Thoracic aorta (tissue), 2 donors: ENCODE data around the gene STX12. TPM values are rescaled to one million over a fixed set of nuclear protein-coding genes. Genes with fewer than 3 reads are reported as not detected.
"Not testable (repeated sequence)": the region's sequence is repeated elsewhere in the genome, so short reads cannot be mapped to it uniquely, and the experiment has no call there.

Experiments
- ATAC-seq: fragments of 150-250 bp; one replicate; pipeline ENCODE4 v1.8.0; 2017; ENCODE audit warnings: low read depth; ENCODE audit not compliant: insufficient number of reproducible peaks, low FRiP score
- DNase-seq: peaks from one replicate; pipeline ENCODE4 v3.0.0-alpha.2; 2020; ENCODE audit warnings: low spot score
- H3K27ac ChIP-seq, 2 donors: fragments of 200-600 bp; sonication (generic); 1 replicate in 1 of 2; 2 replicates in 1 of 2; pipeline ENCODE4 v1.5.1; 2016; ENCODE audit warnings: mild to moderate bottlenecking in 2 of 2, moderate library complexity in 2 of 2
- H3K27me3 ChIP-seq: fragments of 200-600 bp; sonication (generic); replicated peaks from 2 replicates; pipeline ENCODE4 v1.6.0; 2016; ENCODE audit warnings: mild to moderate bottlenecking; ENCODE audit not compliant: insufficient read depth
- H3K36me3 ChIP-seq: fragments of 200-600 bp; sonication (generic); one replicate; pipeline ENCODE4 v1.5.1; 2016
- H3K4me1 ChIP-seq, 2 donors: fragments of 200-600 bp; sonication (generic); 1 replicate in 1 of 2; 2 replicates in 1 of 2; pipeline versions ENCODE4 v1.5.1 to v1.6.0; 2016; ENCODE audit warnings: low read depth in 2 of 2, mild to moderate bottlenecking in 1 of 2; ENCODE audit not compliant: control insufficient read depth in 1 of 2
- H3K4me3 ChIP-seq: fragments of 200-600 bp; sonication (generic); 2 replicates; pipeline ENCODE4 v1.5.1; 2016; ENCODE audit warnings: mild to moderate bottlenecking
- H3K9me3 ChIP-seq: fragments of 200-600 bp; sonication (generic); 2 replicates; pipeline ENCODE4 v1.5.1; 2016
- total RNA-seq, 2 donors: library from RNA; depleted of rRNA; stranded (reverse); fragments of >200 nt; gene quantifications; one replicate each; pipeline versions ENCODE4 v1.1.0 to v1.2.3, GENCODE V29; 2016
- TF ChIP-seq, protein P1 (sequence below): fragments of 200-600 bp; sonication (generic); IDR thresholded peaks from one replicate; pipeline ENCODE4 v1.5.1; 2019; ENCODE audit warnings: antibody characterized with exemption

STX12 gene
- total RNA-seq, 2 donors from 2014 or later: 91.5 to 95.9 TPM

DNA sequence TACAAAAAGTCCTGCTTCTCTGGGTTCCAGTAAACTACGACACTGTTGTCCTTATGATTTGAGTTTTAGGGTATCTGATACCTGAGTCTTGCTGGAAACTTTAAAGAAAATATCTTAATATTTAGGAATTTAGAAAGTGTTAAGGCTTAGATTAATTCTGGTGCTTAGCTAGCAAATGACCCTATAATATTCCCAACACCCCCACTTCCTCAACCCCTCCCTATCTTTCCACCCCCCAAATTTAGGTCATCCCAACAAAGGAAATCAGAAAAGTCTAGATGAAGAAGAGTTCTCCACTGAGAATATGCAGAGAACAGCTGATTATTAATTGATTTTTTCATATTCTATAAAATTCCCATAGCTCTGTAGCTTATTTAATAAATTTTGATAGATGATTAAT lies 11.7 kb downstream of the STX12 start:
- TF ChIP-seq, protein P1, sequence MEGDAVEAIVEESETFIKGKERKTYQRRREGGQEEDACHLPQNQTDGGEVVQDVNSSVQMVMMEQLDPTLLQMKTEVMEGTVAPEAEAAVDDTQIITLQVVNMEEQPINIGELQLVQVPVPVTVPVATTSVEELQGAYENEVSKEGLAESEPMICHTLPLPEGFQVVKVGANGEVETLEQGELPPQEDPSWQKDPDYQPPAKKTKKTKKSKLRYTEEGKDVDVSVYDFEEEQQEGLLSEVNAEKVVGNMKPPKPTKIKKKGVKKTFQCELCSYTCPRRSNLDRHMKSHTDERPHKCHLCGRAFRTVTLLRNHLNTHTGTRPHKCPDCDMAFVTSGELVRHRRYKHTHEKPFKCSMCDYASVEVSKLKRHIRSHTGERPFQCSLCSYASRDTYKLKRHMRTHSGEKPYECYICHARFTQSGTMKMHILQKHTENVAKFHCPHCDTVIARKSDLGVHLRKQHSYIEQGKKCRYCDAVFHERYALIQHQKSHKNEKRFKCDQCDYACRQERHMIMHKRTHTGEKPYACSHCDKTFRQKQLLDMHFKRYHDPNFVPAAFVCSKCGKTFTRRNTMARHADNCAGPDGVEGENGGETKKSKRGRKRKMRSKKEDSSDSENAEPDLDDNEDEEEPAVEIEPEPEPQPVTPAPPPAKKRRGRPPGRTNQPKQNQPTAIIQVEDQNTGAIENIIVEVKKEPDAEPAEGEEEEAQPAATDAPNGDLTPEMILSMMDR: no peak
- no peak overlapping the region for H3K4me3 ChIP-seq
- no peaks in the 10 kb centered on the region for H3K9me3 ChIP-seq
- DNase-seq: no peak
- no peaks in the 10 kb centered on the region for H3K36me3 ChIP-seq
- peaks cover 16 to 24% of the 10 kb centered on the region in 2 donors for H3K4me1 ChIP-seq
- no peaks in the 10 kb centered on the region for H3K27me3 ChIP-seq
- no peak for ATAC-seq
- no peak overlapping the region for H3K27ac ChIP-seq

DNA sequence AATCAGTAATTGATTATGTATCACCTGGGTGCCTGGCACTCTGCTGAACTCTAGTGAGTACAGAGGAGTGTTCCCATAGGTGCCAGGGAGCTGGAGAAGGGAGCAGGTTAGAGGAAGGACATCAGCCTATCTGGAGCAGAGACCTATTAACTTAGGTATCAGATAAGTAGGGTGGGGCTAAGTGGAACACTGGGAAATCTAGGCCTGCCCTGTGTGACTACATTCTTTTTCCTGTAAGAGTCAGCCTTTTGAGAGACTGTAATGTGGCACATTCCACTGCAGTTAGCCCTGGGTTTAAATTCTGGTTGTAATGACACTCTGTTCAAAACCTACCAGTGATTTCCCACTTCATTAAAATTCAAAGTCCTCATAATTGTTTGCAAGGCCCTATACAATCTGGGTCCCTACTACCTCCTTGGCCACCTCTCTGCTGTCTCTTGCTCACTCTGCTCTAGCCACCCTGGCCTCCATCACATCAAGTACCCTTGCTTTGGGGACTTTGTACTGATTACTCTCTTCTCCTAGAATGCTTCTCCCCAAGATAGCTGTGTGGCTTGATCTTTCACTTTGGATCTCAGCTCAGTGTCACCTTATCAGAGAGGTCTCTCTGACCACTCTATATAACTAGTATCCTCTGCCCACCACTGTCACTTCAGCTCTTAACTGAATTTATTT lies 12.9 kb downstream of the STX12 start:
- peaks cover 8% of the 10 kb centered on the region for H3K36me3 ChIP-seq
- no peaks in the 10 kb centered on the region for H3K27me3 ChIP-seq
- H3K9me3 ChIP-seq: no peaks in the 10 kb centered on the region
- H3K4me3 ChIP-seq: no peak overlapping the region
- TF ChIP-seq, protein P1: no peak
- H3K27ac ChIP-seq: no peak overlapping the region
- DNase-seq: no peak
- no peak for ATAC-seq
- peaks cover 14 to 25% of the 10 kb centered on the region in 2 donors for H3K4me1 ChIP-seq

DNA sequence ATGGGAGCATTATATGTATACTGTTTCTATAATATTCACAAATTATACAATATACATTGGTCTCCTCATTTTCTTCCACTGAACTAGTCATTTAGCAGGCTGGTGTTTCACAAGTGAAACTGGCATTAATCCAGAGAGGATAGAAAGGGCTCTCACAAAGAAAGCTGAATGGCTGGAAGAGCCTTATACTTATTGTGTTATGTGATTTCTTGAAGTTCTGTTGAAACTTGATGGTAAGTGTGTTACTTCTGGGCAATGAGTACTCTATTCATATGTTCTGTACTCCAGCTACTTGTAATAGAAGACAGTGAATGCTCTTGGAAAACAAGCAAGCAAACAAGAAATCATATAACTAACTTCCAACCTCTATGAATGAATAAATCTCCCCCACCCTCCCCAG lies 14.9 kb downstream of the STX12 start:
- H3K4me1 ChIP-seq: peaks cover 14 to 25% of the 10 kb centered on the region in 2 donors
- DNase-seq (no peak), ATAC-seq (no peak)
- TF ChIP-seq, protein P1: no peak
- no peaks in the 10 kb centered on the region for H3K9me3 ChIP-seq
- H3K4me3 ChIP-seq: no peak overlapping the region
- peaks cover 11% of the 10 kb centered on the region for H3K36me3 ChIP-seq
- H3K27me3 ChIP-seq: no peaks in the 10 kb centered on the region
- H3K27ac ChIP-seq: no peak overlapping the region

DNA sequence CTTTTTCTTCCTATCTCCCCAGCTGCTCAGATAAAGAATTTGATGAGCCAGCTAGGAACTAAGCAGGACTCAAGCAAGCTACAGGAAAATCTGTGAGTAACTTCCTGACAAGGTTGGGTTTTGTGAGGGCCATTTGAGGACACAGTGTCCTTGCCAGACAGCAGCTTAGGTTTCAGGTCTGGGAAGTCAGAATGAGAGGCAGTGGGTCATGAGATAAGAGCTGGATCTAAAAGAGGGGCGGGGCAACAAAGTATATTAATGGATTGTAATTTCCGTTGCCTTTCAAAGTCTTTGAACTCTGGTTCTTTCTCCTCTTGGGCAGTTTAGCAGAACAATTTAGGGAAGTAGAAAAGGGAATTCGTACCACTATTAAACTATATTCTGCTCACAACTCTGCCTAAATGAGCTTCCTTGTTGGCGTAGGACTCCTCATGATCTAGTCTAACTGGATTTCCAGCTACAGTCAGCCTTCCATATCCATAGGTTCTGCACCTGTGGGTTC lies 16.6 kb downstream of the STX12 start:
- Histone ChIP-seq H3K36me3 (peaks cover 22% of the 10 kb centered on the region), H3K27ac (no peak overlapping the region), H3K4me3 (no peak overlapping the region), H3K4me1 (peaks cover 9 to 25% of the 10 kb centered on the region in 2 donors), H3K9me3 (no peaks in the 10 kb centered on the region), H3K27me3 (no peaks in the 10 kb centered on the region)
- ATAC-seq (no peak), DNase-seq (no peak)
- TF ChIP-seq, protein P1: no peak

DNA sequence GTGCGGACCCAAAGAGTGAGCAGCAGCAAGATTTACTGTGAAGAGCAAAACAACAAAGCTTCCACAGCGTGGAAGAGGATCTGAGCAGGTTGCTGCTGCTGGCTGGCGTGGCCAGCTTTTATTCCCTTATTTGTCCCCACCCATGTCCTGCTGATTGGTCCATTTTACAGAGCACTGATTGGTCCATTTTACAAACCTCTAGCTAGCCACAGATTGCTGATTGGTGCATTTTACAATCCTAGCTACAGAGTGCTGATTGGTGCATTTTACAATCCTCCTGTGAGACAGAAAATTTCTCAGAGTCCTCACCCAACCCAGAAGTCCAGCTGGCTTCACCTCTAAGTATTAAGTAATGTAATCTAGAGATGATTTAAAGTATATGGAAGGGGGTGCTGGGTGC lies 17.3 kb downstream of the STX12 start:
- not testable (repeated sequence) for H3K4me3 ChIP-seq, ATAC-seq, H3K27ac ChIP-seq, H3K27me3 ChIP-seq, DNase-seq, H3K9me3 ChIP-seq
- peaks cover 25% of the 10 kb centered on the region for H3K36me3 ChIP-seq
- peaks cover 8 to 25% of the 10 kb centered on the region in 2 donors for H3K4me1 ChIP-seq
